Dedifferentiated amniotic fluid mesenchymal stem cell (primary cell): ENCODE results near the gene FOXK2.
"Not testable (repeated sequence)": the region's sequence is repeated elsewhere in the genome, so short reads cannot be mapped to it uniquely, and the experiment has no call there.

Experiments used
- DNase-seq: peaks from one replicate; pipeline ENCODE4 v3.0.0-alpha.2; 2016; ENCODE audit errors: extremely low spot score

FOXK2 gene

GRCh38 chr17:82563745-82564144 is 44.2 kb downstream of the FOXK2 start:
- not testable (repeated sequence) for DNase-seq

GRCh38 chr17:82564241-82564640 is 44.7 kb downstream of the FOXK2 start:
- DNase-seq, result no peak

- no peak for DNase-seq
Measured at GRCh38 chr17:82565551-82565950, 46.0 kb downstream of the FOXK2 start.

- DNase-seq, result no peak
Measured at GRCh38 chr17:82566129-82566960, 46.8 kb downstream of the FOXK2 start.

GRCh38 chr17:82567286-82567685 is 47.8 kb downstream of the FOXK2 start:
- no peak for DNase-seq

- no peak for DNase-seq
Measured at GRCh38 chr17:82568997-82569393, 49.5 kb downstream of the FOXK2 start.

GRCh38 chr17:82569621-82570020 is 50.1 kb downstream of the FOXK2 start:
- no peak for DNase-seq

GRCh38 chr17:82570277-82570676 is 50.7 kb downstream of the FOXK2 start:
- no peak for DNase-seq

GRCh38 chr17:82571855-82572254 is 52.3 kb downstream of the FOXK2 start:
- DNase-seq, result no peak

GRCh38 chr17:82574041-82574440 is 54.5 kb downstream of the FOXK2 start:
- DNase-seq, result no peak

GRCh38 chr17:82575581-82576221 is 56.2 kb downstream of the FOXK2 start:
- DNase-seq, result not testable (repeated sequence)

- DNase-seq, result no peak
Measured at GRCh38 chr17:82577300-82577699, 57.8 kb downstream of the FOXK2 start.

- DNase-seq, result not testable (repeated sequence)
Measured at GRCh38 chr17:82579969-82580368, 60.4 kb downstream of the FOXK2 start.

- no peak for DNase-seq
Measured at GRCh38 chr17:82582213-82582612, 62.7 kb downstream of the FOXK2 start.

- DNase-seq, result no peak
Measured at GRCh38 chr17:82582709-82583108, 63.2 kb downstream of the FOXK2 start.

- no peak for DNase-seq
Measured at GRCh38 chr17:82583720-82584234, 64.2 kb downstream of the FOXK2 start.

- DNase-seq, result not testable (repeated sequence)
Measured at GRCh38 chr17:82585935-82586575, 66.5 kb downstream of the FOXK2 start.

GRCh38 chr17:82586576-82587233 is 67.2 kb downstream of the FOXK2 start:
- no peak for DNase-seq

- DNase-seq, result no peak
Measured at GRCh38 chr17:82587234-82588086, 67.9 kb downstream of the FOXK2 start.

GRCh38 chr17:82588266-82589175 is 69.0 kb downstream of the FOXK2 start:
- DNase-seq, result no peak
